ENCODE measurements around the gene MED15. TPM values are rescaled to one million over a fixed set of nuclear protein-coding genes. Genes with fewer than 3 reads are reported as not detected.

Gene MED15
- total and polyA plus RNA-seq, 2 of the 8 experiments (the other 6 are each of a cell fraction or from before 2014, with no cell fraction given) = 28.3 to 57.1 TPM

- TF ChIP-seq, protein P1, sequence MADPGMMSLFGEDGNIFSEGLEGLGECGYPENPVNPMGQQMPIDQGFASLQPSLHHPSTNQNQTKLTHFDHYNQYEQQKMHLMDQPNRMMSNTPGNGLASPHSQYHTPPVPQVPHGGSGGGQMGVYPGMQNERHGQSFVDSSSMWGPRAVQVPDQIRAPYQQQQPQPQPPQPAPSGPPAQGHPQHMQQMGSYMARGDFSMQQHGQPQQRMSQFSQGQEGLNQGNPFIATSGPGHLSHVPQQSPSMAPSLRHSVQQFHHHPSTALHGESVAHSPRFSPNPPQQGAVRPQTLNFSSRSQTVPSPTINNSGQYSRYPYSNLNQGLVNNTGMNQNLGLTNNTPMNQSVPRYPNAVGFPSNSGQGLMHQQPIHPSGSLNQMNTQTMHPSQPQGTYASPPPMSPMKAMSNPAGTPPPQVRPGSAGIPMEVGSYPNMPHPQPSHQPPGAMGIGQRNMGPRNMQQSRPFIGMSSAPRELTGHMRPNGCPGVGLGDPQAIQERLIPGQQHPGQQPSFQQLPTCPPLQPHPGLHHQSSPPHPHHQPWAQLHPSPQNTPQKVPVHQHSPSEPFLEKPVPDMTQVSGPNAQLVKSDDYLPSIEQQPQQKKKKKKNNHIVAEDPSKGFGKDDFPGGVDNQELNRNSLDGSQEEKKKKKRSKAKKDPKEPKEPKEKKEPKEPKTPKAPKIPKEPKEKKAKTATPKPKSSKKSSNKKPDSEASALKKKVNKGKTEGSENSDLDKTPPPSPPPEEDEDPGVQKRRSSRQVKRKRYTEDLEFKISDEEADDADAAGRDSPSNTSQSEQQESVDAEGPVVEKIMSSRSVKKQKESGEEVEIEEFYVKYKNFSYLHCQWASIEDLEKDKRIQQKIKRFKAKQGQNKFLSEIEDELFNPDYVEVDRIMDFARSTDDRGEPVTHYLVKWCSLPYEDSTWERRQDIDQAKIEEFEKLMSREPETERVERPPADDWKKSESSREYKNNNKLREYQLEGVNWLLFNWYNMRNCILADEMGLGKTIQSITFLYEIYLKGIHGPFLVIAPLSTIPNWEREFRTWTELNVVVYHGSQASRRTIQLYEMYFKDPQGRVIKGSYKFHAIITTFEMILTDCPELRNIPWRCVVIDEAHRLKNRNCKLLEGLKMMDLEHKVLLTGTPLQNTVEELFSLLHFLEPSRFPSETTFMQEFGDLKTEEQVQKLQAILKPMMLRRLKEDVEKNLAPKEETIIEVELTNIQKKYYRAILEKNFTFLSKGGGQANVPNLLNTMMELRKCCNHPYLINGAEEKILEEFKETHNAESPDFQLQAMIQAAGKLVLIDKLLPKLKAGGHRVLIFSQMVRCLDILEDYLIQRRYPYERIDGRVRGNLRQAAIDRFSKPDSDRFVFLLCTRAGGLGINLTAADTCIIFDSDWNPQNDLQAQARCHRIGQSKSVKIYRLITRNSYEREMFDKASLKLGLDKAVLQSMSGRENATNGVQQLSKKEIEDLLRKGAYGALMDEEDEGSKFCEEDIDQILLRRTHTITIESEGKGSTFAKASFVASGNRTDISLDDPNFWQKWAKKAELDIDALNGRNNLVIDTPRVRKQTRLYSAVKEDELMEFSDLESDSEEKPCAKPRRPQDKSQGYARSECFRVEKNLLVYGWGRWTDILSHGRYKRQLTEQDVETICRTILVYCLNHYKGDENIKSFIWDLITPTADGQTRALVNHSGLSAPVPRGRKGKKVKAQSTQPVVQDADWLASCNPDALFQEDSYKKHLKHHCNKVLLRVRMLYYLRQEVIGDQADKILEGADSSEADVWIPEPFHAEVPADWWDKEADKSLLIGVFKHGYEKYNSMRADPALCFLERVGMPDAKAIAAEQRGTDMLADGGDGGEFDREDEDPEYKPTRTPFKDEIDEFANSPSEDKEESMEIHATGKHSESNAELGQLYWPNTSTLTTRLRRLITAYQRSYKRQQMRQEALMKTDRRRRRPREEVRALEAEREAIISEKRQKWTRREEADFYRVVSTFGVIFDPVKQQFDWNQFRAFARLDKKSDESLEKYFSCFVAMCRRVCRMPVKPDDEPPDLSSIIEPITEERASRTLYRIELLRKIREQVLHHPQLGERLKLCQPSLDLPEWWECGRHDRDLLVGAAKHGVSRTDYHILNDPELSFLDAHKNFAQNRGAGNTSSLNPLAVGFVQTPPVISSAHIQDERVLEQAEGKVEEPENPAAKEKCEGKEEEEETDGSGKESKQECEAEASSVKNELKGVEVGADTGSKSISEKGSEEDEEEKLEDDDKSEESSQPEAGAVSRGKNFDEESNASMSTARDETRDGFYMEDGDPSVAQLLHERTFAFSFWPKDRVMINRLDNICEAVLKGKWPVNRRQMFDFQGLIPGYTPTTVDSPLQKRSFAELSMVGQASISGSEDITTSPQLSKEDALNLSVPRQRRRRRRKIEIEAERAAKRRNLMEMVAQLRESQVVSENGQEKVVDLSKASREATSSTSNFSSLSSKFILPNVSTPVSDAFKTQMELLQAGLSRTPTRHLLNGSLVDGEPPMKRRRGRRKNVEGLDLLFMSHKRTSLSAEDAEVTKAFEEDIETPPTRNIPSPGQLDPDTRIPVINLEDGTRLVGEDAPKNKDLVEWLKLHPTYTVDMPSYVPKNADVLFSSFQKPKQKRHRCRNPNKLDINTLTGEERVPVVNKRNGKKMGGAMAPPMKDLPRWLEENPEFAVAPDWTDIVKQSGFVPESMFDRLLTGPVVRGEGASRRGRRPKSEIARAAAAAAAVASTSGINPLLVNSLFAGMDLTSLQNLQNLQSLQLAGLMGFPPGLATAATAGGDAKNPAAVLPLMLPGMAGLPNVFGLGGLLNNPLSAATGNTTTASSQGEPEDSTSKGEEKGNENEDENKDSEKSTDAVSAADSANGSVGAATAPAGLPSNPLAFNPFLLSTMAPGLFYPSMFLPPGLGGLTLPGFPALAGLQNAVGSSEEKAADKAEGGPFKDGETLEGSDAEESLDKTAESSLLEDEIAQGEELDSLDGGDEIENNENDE (IDR thresholded peaks at IDR 0.05; ENCODE audit: insufficient replicate concordance, low read length) = no peak
- TF ChIP-seq SP4 (IDR thresholded peaks at IDR 0.05; ENCODE audit: low read length) = no peak
- TF ChIP-seq, protein P2, sequence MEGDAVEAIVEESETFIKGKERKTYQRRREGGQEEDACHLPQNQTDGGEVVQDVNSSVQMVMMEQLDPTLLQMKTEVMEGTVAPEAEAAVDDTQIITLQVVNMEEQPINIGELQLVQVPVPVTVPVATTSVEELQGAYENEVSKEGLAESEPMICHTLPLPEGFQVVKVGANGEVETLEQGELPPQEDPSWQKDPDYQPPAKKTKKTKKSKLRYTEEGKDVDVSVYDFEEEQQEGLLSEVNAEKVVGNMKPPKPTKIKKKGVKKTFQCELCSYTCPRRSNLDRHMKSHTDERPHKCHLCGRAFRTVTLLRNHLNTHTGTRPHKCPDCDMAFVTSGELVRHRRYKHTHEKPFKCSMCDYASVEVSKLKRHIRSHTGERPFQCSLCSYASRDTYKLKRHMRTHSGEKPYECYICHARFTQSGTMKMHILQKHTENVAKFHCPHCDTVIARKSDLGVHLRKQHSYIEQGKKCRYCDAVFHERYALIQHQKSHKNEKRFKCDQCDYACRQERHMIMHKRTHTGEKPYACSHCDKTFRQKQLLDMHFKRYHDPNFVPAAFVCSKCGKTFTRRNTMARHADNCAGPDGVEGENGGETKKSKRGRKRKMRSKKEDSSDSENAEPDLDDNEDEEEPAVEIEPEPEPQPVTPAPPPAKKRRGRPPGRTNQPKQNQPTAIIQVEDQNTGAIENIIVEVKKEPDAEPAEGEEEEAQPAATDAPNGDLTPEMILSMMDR (IDR thresholded peaks at IDR 0.05; ENCODE audit: control extremely low read depth in 1 of 3, insufficient read depth in 1 of 3, low read depth in 1 of 3, low read length in 3 of 3) = no peak
- no peak for TF ChIP-seq HDAC6 (IDR thresholded peaks at IDR 0.05; ENCODE audit: low read depth, low read length)
- no peak for TF ChIP-seq CBX8 (IDR thresholded peaks at IDR 0.05; ENCODE audit: borderline replicate concordance, low read depth, low read length)
- TF ChIP-seq ASH2L (IDR thresholded peaks at IDR 0.05; ENCODE audit: low read length) = no peak
- TF ChIP-seq NRF1 (IDR thresholded peaks at IDR 0.05; ENCODE audit: low read depth, low read length) = no peak
- TF ChIP-seq JUND (IDR thresholded peaks at IDR 0.05; ENCODE audit: low read length) = no peak
These were observed 77.6 kb downstream of the MED15 start (continued) for GRCh38 chr22:20584872-20585638.

Measured in H1 (cell line).